ENCODE data around the gene KRIT1.

Gene KRIT1

DNA sequence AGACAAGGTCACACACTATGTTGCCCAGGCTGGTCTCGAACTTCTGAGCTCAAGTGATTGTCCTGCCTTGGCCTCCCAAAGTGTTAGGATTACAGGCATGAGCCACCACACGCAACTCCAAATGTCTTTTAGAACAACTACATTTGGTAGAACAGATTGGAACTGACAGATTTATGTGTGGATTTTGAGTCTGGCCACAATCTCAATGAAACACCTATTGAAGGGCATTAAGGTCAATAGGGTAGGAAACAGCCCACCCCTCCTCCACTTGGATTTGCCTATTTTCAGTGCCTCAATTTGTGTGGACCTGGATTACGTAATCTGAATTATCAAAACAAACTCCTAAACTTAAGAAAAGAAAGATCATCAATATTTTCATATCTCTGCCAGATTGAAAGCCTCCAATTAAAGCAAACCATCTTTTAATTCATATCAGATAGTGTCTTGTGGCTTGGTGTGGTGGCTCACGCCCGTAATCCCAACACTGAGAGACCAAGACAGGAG is 95.9 kb downstream of the KRIT1 start:
- TF ChIP-seq, protein P1, sequence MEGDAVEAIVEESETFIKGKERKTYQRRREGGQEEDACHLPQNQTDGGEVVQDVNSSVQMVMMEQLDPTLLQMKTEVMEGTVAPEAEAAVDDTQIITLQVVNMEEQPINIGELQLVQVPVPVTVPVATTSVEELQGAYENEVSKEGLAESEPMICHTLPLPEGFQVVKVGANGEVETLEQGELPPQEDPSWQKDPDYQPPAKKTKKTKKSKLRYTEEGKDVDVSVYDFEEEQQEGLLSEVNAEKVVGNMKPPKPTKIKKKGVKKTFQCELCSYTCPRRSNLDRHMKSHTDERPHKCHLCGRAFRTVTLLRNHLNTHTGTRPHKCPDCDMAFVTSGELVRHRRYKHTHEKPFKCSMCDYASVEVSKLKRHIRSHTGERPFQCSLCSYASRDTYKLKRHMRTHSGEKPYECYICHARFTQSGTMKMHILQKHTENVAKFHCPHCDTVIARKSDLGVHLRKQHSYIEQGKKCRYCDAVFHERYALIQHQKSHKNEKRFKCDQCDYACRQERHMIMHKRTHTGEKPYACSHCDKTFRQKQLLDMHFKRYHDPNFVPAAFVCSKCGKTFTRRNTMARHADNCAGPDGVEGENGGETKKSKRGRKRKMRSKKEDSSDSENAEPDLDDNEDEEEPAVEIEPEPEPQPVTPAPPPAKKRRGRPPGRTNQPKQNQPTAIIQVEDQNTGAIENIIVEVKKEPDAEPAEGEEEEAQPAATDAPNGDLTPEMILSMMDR (IDR thresholded peaks at IDR 0.05; ENCODE audit: extremely low read depth, missing control alignments): no peak

More for the DNA sequence above, 95.9 kb downstream of the KRIT1 start:
- DNase-seq (ENCODE audit: low spot score): no peak
